Stimulated activated naive CD8-positive, alpha-beta T cell treated with anti-CD3 and anti-CD28 coated beads, Interleukin-15, Interleukin-2, amounts not matched to agents 100 ng/mL and 50 ng/mL, for 24 hours (primary cell): ENCODE results near the gene LPCAT4.

ENCODE experiments used
- H3K27ac Mint-ChIP-seq: one replicate; pipeline ENCODE4 v1.8.0; 2021; ENCODE audit warnings: mild to moderate bottlenecking, mixed read lengths
- H3K27me3 Mint-ChIP-seq: one replicate; pipeline ENCODE4 v1.8.0; 2021; ENCODE audit warnings: mixed read lengths
- H3K36me3 Mint-ChIP-seq: one replicate; pipeline ENCODE4 v1.8.0; 2021; ENCODE audit warnings: low read depth, mixed read lengths
- H3K4me1 Mint-ChIP-seq: one replicate; pipeline ENCODE4 v1.8.0; 2021; ENCODE audit warnings: low read depth, mixed read lengths
- H3K4me3 Mint-ChIP-seq: one replicate; pipeline ENCODE4 v1.8.0; 2021; ENCODE audit warnings: mild to moderate bottlenecking, mixed read lengths
- H3K9me3 Mint-ChIP-seq: one replicate; pipeline ENCODE4 v1.8.0; 2021; ENCODE audit warnings: mixed read lengths

The LPCAT4 gene

DNA sequence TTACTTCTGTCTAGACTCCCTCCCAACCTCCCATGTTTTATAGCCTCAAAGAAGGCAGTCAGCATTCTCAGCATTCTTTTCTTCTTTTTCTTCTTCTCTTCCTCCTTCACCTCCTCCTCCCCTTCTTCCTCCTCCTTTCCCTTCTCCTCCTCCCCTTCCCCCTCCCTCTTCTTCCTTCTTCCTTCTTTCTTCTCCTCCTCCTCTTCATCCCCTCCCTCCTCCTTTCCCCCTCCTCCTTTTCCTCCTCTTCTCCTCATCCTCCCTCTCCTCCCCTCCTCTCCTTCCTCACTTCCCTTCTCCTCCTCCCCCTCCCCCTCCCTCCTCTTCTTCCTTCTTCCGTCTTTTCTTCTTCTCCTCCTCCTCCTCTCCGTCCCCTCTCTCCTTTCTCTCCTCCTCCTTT lies 3.6 kb upstream of the LPCAT4 start:
- no peaks in the 10 kb centered on the region for H3K9me3 Mint-ChIP-seq
- no peak overlapping the region for H3K4me3 Mint-ChIP-seq
- H3K27me3 Mint-ChIP-seq: no peaks in the 10 kb centered on the region
- no peaks in the 10 kb centered on the region for H3K36me3 Mint-ChIP-seq
- no peak overlapping the region for H3K27ac Mint-ChIP-seq
- peaks cover 26% of the 10 kb centered on the region for H3K4me1 Mint-ChIP-seq

DNA sequence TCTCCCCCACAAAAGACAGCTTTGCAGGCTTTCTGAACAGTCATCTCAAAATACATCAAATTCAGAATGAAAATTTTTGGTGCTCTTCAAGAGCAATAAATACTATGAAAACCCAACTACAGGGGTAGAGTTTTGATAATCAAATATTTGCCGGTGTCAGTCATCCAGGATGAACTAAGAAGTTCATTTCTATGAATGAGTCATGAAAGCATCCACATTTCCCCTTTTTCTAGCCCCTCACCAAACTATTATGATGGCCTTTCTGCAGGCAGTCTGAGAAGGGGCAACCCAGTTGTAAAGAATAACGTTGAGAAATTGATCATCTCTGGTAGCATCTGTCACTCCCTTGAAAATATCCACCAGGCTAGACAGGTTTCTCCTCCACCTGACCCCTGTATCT lies 3.1 kb upstream of the LPCAT4 start:
- peak overlapping the region; percentile 0 for H3K27ac Mint-ChIP-seq
- no peaks in the 10 kb centered on the region for H3K36me3 Mint-ChIP-seq
- peak overlapping the region; percentile 21 for H3K4me3 Mint-ChIP-seq
- H3K4me1 Mint-ChIP-seq: peaks cover 31% of the 10 kb centered on the region
- H3K9me3 Mint-ChIP-seq: no peaks in the 10 kb centered on the region
- no peaks in the 10 kb centered on the region for H3K27me3 Mint-ChIP-seq

- Mint-ChIP-seq H3K27ac (peak overlapping the region; percentile 78), H3K36me3 (peaks cover 28% of the 10 kb centered on the region), H3K4me1 (peaks cover 37% of the 10 kb centered on the region), H3K9me3 (no peaks in the 10 kb centered on the region), H3K27me3 (no peaks in the 10 kb centered on the region), H3K4me3 (peak overlapping the region; percentile 88)
Observed at GRCh38 chr15:34366271-34367065, 528 bp downstream of the LPCAT4 start.

DNA sequence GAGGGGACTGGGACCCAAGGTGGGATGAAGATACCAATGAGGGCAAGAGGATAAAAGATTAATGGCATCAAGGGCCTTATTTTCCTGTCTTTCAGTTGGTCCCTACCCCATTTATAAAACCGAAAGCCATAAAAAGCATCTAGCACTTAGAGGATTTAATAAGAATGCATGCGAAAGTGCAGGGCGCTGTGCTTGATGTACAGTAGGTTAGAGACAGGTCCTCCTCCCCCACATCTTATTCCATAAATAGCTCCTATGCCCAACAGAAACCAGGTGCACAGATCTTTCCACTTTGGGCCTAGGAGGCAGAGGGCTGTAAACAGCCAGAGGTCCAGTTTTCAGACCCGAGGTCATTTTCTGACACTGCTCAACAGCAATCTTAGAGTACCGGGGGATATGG lies 1.2 kb downstream of the LPCAT4 start:
- Mint-ChIP-seq H3K27me3 (no peaks in the 10 kb centered on the region), H3K4me3 (peak overlapping the region; percentile 88), H3K27ac (peak overlapping the region; percentile 15), H3K4me1 (peaks cover 37% of the 10 kb centered on the region), H3K36me3 (peaks cover 32% of the 10 kb centered on the region), H3K9me3 (no peaks in the 10 kb centered on the region)

DNA sequence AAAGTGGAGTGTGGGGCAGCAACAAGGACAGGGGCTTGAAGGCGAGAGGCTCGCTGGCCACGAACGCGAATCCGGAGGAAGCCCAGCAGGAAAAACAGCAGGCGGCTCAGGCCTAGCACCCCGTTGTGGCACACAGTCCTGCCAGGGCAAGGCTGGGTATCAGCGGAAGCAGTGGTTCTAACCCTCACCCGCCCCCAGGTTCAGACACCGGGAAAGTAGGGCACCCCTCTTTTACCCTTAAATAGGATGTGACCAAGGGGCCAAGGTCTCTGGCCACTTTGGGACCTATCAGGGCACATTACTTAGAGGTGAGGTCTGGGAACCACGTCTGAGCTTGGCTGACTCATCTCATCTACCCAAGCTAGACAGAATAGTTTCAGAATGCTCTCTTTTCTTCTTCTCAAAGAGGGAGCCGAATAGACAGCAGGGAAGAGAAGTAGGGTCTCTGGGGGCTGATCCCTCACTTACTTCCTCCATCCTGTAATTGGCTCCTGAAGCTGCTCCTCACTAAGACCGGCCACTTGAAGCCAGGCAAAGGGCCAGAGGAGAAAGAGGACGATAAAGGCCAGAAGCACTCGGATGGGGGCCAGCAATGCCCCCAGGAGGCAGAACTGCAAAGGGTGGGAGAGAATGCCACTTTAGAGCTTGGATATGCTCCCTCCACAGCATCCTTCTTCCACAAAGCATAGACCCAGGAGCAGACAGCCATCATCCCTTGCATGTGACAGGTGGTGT lies 1.7 kb downstream of the LPCAT4 start:
- Mint-ChIP-seq H3K27ac (peak overlapping the region; percentile 58), H3K36me3 (peaks cover 33% of the 10 kb centered on the region), H3K4me1 (peaks cover 35% of the 10 kb centered on the region), H3K4me3 (peak overlapping the region; percentile 88), H3K27me3 (no peaks in the 10 kb centered on the region), H3K9me3 (no peaks in the 10 kb centered on the region)

DNA sequence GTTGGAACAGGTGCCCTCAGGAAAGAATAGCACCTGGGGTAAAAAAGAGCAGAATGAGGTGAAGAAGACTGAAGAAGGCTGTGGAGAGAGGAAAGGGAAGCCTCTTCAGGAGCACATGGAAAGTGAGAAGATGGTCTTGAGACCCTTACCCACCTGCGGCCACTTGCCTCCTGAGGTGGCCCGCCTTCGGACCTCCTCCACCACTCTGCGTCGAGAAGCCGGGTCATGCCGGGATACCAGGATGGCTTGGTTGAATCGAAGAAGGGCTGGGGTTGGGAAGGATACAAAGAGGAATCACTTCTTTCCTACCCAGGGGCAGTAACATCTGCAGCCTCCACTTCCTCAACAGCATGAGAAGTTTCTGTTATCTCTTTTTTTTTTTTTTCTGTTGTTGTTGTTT lies 3.0 kb downstream of the LPCAT4 start:
- H3K27ac Mint-ChIP-seq: no peak overlapping the region
- H3K27me3 Mint-ChIP-seq: no peaks in the 10 kb centered on the region
- peaks cover 33% of the 10 kb centered on the region for H3K36me3 Mint-ChIP-seq
- H3K4me3 Mint-ChIP-seq: no peak overlapping the region
- no peaks in the 10 kb centered on the region for H3K9me3 Mint-ChIP-seq
- peaks cover 26% of the 10 kb centered on the region for H3K4me1 Mint-ChIP-seq

- no peaks in the 10 kb centered on the region for H3K27me3 Mint-ChIP-seq
- no peak overlapping the region for H3K4me3 Mint-ChIP-seq
- H3K9me3 Mint-ChIP-seq: no peaks in the 10 kb centered on the region
- no peak overlapping the region for H3K27ac Mint-ChIP-seq
- H3K36me3 Mint-ChIP-seq: peaks cover 43% of the 10 kb centered on the region
- H3K4me1 Mint-ChIP-seq: peaks cover 16% of the 10 kb centered on the region
Observed at GRCh38 chr15:34362047-34362773, 4.8 kb downstream of the LPCAT4 start.

GRCh38 chr15:34361278-34361677 lies 5.7 kb downstream of the LPCAT4 start:
- no peak overlapping the region for H3K27ac Mint-ChIP-seq
- H3K4me1 Mint-ChIP-seq: peaks cover 16% of the 10 kb centered on the region
- H3K9me3 Mint-ChIP-seq: no peaks in the 10 kb centered on the region
- H3K27me3 Mint-ChIP-seq: no peaks in the 10 kb centered on the region
- H3K36me3 Mint-ChIP-seq: peaks cover 43% of the 10 kb centered on the region
- H3K4me3 Mint-ChIP-seq: no peak overlapping the region

GRCh38 chr15:34360298-34360697 lies 6.7 kb downstream of the LPCAT4 start:
- H3K27me3 Mint-ChIP-seq: no peaks in the 10 kb centered on the region
- no peak overlapping the region for H3K4me3 Mint-ChIP-seq
- H3K4me1 Mint-ChIP-seq: peaks cover 8% of the 10 kb centered on the region
- H3K9me3 Mint-ChIP-seq: no peaks in the 10 kb centered on the region
- H3K36me3 Mint-ChIP-seq: peaks cover 45% of the 10 kb centered on the region
- no peak overlapping the region for H3K27ac Mint-ChIP-seq

DNA sequence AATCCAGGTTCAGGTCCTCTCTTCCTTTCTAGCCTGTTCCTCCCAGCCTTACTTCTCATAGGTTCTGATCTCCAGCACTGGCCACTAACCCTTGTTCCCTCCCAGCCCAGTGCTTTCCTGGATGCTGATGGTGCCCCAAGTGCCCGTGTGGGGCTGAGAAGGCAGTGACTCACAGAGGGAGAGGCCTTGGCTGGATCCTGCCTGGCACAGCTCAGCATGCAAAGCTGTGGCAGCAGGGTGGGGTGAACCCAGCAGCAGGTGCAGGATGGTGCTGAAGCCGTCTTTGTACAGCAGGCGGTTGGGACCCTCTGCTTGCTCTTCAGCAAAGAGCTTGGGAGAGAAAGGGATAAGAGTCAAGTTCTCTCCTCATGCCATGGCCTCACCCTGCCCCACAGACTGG lies 7.6 kb downstream of the LPCAT4 start:
- H3K9me3 Mint-ChIP-seq: no peaks in the 10 kb centered on the region
- no peak overlapping the region for H3K4me3 Mint-ChIP-seq
- no peaks in the 10 kb centered on the region for H3K4me1 Mint-ChIP-seq
- H3K27ac Mint-ChIP-seq: no peak overlapping the region
- H3K36me3 Mint-ChIP-seq: peaks cover 45% of the 10 kb centered on the region
- no peaks in the 10 kb centered on the region for H3K27me3 Mint-ChIP-seq

DNA sequence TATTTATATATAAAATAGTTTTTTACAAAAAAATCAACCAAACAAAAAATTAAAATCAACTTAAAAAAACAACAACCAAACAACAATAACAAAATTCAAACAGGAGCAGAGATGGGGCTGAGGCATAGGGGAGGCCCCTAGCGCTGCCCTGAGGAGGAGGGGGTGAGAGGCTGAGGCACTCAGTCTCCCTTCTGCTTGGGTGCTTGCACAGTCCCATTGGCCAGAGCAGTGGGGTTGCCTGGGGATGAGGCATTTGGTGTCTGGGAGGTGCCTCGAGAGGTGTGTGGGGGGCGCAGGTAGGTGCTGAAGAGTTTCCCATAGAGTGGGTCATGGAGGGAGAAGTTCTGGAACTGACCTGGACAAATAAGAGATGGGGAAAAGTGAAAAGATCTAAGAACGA lies 8.0 kb downstream of the LPCAT4 start:
- Mint-ChIP-seq H3K27me3 (no peaks in the 10 kb centered on the region), H3K4me3 (no peak overlapping the region), H3K4me1 (no peaks in the 10 kb centered on the region), H3K9me3 (no peaks in the 10 kb centered on the region), H3K27ac (no peak overlapping the region), H3K36me3 (peaks cover 42% of the 10 kb centered on the region)

DNA sequence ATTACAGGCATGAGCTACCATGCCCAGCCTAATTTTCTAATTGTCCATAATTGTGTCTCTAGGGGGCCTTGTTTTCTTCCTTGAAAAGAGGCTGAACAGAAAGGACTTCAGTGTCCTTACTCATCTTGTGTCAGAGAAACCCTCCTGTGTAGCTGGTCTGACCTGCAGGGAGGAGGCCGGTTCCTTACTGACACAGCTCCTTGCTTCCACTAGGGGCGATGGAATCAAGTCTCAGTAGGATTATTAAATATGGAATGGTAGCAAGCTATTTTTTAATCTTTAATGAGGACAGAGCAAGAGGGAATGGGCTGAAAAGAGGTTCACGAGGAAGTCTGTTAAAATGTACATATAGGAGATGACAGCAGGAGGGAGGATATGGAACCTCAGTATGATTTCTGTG lies 8.6 kb downstream of the LPCAT4 start:
- Mint-ChIP-seq H3K4me3 (no peak overlapping the region), H3K4me1 (no peaks in the 10 kb centered on the region), H3K27me3 (no peaks in the 10 kb centered on the region), H3K9me3 (no peaks in the 10 kb centered on the region), H3K36me3 (peaks cover 38% of the 10 kb centered on the region), H3K27ac (no peak overlapping the region)

- H3K27me3 Mint-ChIP-seq: no peaks in the 10 kb centered on the region
- H3K4me3 Mint-ChIP-seq: no peak overlapping the region
- H3K4me1 Mint-ChIP-seq: no peaks in the 10 kb centered on the region
- H3K36me3 Mint-ChIP-seq: peaks cover 31% of the 10 kb centered on the region
- no peaks in the 10 kb centered on the region for H3K9me3 Mint-ChIP-seq
- H3K27ac Mint-ChIP-seq: no peak overlapping the region
Observed at GRCh38 chr15:34357653-34358052, 9.3 kb downstream of the LPCAT4 start.

DNA sequence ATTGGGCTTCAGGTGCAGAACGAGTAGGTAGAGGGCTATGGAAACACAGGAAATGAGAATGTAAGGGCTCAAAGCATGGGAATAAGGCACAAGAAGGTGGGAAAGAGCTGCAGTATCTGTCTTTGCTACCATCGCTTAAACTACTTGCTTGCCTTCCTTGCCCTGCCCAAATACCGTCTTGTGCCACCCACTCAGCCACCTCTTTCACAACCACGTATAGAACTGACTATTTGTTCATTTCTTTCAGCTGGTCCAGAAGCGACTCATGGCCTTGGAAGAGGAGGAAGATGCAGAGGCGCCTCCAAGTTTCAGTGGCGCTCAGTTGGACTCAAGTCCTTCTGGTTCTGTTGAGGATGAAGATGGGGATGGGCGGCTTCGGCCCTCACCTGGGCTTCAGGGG lies 11.8 kb downstream of the LPCAT4 start:
- Mint-ChIP-seq H3K9me3 (no peaks in the 10 kb centered on the region), H3K4me1 (no peaks in the 10 kb centered on the region), H3K27me3 (no peaks in the 10 kb centered on the region), H3K36me3 (peaks cover 21% of the 10 kb centered on the region), H3K27ac (no peak overlapping the region), H3K4me3 (no peak overlapping the region)

- no peaks in the 10 kb centered on the region for H3K27me3 Mint-ChIP-seq
Observed at GRCh38 chr15:34354286-34354685, 12.7 kb downstream of the LPCAT4 start.

More at GRCh38 chr15:34354286-34354685, 12.7 kb downstream of the LPCAT4 start:
- Mint-ChIP-seq H3K27ac (no peak overlapping the region), H3K4me3 (no peak overlapping the region), H3K36me3 (peaks cover 22% of the 10 kb centered on the region), H3K9me3 (no peaks in the 10 kb centered on the region), H3K4me1 (no peaks in the 10 kb centered on the region)
